NOMO-1 treated with dmso at 0.1 percent for 144 hours (cell line): ENCODE data around the gene THADA.
"Not testable (repeated sequence)": the region's sequence is repeated elsewhere in the genome, so short reads cannot be mapped to it uniquely, and the experiment has no call there.

Experiments
- DNase-seq: peaks from one replicate; lab custom pipeline; 2025; ENCODE audit not compliant: unreplicated experiment; lab: John Stamatoyannopoulos, UW

The THADA gene

DNA sequence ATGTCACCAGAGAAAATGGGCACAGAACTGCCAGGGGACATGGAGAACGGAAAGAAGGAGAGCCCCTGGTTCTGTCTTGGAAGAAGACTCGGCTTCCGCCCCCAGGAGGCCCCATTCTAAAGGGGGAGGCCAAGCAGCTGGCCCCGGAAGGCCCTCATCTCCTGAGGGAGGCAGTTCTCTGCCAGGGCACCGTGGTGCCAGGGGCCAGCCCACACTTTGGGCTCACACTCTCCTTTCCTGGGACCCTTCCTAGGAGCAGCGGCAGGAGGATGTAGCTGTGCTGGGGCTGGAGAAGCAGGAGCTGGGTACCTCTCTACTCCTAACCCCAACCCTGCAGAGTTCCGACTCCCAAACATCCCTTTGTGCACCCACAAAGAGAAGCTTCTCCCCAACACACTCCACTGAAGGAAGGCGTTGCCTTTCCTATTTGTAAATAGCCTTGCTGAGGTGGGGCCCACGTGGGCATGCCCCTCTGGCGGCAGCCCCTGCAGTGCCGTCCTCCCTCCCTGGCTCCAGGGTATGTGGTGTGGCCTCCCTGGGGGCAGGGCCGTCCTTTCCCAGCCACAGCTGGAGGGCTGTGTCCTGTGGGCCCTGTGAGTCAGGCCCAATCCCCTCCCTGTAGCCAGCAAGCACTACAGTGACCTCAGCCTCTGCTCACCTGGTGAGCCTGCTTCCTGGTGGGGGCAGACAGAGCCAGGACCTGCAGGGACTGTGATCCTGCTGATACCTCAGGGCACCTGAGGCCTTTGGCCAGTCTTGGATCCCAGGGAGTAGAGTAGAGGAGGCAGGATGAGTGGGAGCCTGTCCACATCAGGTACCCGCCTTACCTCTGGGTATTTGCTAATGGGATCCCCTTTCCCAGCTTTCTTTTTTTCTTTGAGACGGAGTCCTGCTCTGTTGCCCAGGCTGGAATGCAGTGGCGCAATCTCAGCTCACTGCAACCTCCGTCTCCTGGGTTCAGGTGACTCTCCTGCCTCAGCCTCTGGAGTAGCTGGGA is 396.0 kb downstream of the THADA start:
- DNase-seq = no peak

DNA sequence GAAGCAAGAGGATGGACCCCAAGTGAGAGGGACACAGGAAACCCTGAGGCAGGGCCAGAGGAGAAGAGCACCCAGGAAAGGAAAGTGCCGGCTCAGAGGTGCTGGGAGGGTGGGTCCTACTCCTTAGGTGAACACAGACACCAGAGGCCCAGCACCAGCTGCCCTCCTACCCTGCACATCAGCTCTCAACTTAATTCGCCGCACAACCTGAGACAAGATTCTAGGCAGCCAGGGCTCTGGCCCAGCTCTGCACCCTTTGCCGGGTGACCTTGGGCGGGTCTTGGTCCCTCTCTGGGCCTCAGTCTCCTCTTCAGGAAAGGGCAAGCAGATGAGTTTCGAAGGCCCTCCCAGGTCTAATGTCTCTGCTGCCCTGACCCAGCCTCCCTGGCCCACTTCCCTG is 397.6 kb downstream of the THADA start:
- no peak for DNase-seq

DNA sequence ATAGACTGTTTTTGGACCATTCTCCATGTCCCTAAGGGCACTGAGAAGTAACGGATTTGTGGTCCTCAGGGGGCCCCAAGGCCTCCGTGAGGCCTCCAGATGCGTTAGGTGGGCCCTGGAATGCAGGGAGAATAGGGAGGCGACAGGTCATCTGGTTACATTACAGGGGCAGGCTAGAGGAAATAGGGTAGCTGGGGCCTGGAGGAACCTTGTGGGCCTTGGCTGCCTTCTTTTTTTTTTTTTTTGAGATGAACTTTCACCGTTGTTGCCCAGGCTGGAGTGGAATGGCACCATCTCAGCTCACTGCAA is 398.3 kb downstream of the THADA start:
- no peak for DNase-seq

- no peak for DNase-seq
Observed at GRCh38 chr2:43196768-43197587, 398.9 kb downstream of the THADA start.

DNA sequence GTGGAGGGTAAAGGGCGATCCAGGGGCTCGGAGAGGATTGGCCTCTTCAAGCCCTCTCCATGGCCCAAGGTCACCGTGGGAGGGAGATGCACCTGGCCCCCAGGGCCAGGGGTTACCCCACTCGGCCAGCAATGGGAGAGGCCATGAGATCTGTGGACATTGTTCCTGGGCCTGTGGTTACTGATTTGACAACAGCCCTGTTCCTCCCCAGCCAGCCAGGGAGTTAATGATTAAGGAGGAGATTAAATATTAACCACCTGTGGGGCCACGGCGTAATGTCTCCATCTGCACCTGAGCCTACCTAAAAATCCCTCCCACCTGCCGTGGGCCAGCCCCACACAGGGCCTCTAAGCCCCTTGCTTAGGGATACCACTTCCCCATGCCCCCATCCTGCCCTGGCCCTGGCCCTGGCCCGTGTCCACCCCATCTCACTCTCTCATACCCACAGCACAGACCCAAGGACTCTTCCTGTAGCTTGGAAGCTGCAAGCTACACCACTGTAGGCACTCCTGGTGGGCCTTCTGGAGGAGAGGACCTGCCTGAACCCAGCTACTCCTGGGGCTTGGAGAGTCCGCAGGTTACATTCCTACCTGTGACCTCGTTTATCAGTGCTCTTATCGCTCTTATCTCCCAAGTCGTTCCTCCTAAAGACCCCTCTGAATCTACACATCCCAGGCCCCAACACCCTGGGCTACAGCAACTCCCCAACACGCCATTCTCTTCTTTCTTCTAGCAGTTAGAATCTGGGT is 401.5 kb downstream of the THADA start:
- no peak for DNase-seq

DNA sequence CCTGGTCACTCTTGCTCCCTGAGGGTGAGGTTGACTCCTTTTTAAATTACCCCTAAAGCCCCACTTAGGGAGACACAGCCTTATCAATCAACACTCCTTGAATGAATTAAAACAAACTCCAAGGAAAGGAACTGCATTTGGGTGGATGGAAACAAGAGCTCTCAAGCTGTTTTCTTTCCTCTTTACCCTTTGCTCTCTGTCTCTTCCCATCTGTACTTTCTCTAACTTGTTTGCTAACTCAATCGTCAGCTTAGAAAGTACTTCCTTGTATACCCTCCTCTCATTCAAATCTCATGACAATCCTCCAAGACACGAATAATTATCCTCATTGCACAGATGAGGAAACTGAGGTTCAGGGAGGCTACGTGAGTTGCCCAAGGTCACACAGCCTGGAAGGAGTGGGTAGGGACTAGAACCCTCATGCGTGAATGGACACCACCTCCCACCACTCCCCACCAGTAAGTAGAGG is 402.2 kb downstream of the THADA start:
- no peak for DNase-seq

- no peak for DNase-seq
Observed at GRCh38 chr2:43192744-43193651, 402.8 kb downstream of the THADA start.

GRCh38 chr2:43191947-43192516 is 403.8 kb downstream of the THADA start:
- DNase-seq = no peak

- DNase-seq = no peak
Observed at GRCh38 chr2:43190311-43191052, 405.4 kb downstream of the THADA start.

GRCh38 chr2:43189861-43190260 is 406.0 kb downstream of the THADA start:
- DNase-seq = not testable (repeated sequence)

DNA sequence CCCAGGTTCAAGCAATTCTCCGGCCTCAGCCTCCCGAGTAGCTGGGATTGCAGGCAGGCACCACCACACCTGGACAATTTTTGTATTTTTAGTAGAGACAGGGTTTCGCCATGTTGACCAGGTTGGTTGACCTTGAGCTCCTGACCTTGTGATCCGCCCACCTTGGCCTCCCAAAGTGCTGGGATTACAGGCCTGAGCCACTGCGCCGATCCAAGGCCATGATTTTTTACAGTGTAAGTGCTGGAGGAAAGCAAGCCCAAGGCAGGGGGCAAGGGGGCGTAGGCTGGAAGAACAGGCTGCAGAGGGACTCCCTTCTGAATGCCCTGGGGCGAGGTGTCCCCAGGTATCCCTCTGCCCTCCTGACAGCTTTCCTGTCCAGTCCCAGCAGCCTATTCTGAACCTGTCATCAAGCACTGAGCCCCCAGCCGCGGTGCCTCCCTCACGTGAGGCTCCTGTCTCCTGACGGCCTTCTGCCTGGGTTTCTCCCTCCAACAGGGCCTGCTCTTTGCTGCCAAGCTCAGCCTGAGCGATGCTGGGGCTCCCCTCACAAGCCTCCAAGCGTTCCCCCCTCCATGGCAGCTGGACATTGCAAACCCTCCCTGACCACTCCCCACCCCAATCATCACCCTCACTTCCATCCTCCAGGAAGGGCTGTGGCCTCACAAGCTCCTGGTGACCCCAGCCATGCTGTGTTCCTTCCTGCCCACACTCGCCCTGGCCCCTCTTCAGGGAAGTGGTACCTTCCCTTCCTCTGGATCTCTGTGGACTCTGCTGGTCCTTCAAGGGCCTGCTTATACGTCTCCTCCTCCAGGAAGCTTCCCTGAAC is 407.1 kb downstream of the THADA start:
- DNase-seq = no peak

DNA sequence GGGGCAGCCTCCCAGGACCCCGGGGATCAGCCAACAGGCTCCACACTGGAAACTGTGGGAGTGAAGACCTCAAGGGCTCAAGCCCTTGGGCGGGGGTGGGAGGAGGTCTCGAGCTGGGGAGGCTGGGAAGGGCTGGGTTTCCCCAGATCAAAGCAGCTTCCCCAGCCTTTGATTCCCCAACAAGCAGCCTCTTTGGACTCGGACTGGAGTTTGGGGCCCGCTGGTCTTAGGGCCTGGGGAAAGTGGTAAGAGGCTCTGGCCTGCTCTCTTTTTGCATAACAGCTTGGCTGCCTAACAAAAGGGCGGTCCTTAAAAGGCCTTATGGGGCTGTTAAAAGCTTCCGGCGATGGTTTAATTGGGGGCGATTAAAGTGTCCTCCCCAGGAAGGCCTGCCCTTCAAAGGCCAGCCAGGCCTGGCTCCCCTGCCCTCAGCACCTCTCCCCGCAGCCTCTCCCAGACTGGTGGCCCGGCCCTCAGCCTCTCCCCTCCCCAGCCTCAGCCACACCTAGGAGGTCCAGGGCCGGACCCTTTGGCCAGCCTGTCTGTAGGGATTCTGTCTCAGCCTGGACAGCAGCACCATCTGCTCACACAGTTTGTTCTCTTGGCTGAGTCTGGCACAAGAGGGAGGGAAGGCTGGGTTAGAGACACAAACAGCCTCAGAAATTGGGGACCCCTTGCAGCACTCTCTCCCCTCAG is 409.0 kb downstream of the THADA start:
- no peak for DNase-seq

DNA sequence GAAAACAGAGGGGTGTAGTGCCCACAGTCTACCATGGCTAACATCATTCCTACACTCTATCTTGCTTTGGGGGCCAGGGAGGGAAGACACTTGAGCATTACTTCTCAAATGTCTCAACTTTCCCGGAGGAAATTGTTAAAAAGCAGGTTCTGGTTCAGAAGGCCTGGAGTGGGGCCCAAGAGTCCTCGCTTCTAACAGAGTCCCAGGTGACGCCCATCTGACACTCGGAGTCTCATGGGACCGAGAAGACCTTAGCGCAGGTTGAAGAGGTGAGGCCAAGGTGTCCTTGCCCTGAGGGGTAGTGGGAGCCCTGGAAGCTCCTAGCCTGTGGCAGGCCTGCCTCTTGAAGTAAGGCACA is 409.5 kb downstream of the THADA start:
- no peak for DNase-seq

GRCh38 chr2:43185146-43185545 is 410.7 kb downstream of the THADA start:
- DNase-seq = no peak

- DNase-seq = no peak
Observed at GRCh38 chr2:43184339-43184895, 411.4 kb downstream of the THADA start.

- no peak for DNase-seq
Observed at GRCh38 chr2:43183743-43184142, 412.1 kb downstream of the THADA start.

- no peak for DNase-seq
Observed at GRCh38 chr2:43180897-43181296, 414.9 kb downstream of the THADA start.
